Natural killer cell (primary cell): ENCODE data around the gene MRPL36. TPM values are rescaled to one million over a fixed set of nuclear protein-coding genes. Genes with fewer than 3 reads are reported as not detected.

Experiments
- ATAC-seq, 3 donors: fragments of 150-1000 bp in 2 of 3; fragments of 200-7000 bp in 1 of 3; cut with Tn5 transposase; 1 replicate in 1 of 3; 2 replicates in 2 of 3; pipeline ENCODE4 v1.10.0; 2021; ENCODE audit warnings: mild to moderate bottlenecking in 2 of 3, moderate library complexity in 2 of 3
- DNase-seq, 2 donors: peaks; one replicate each; pipeline versions ENCODE4 v3.0.0 to v3.0.0-alpha.2; 2013 to 2021; ENCODE audit warnings: mixed read lengths in 1 of 2
- H3K27ac ChIP-seq: one replicate; pipeline ENCODE4 v1.5.1; 2013; ENCODE audit warnings: mild to moderate bottlenecking, low read length
- H3K27me3 ChIP-seq: one replicate; pipeline ENCODE4 v1.6.1; 2013; ENCODE audit warnings: low read length; ENCODE audit not compliant: control insufficient read depth, insufficient read depth
- H3K36me3 ChIP-seq: one replicate; pipeline ENCODE4 v1.6.1; 2013; ENCODE audit warnings: low read length; ENCODE audit not compliant: control insufficient read depth, insufficient read depth
- H3K4me1 ChIP-seq: one replicate; pipeline ENCODE4 v1.6.1; 2013; ENCODE audit warnings: low read length; ENCODE audit not compliant: control insufficient read depth, insufficient read depth
- H3K4me3 ChIP-seq: one replicate; pipeline ENCODE4 v1.5.1; 2013; ENCODE audit warnings: low read length
- H3K9me3 ChIP-seq: one replicate; pipeline ENCODE4 v1.6.1; 2013; ENCODE audit warnings: low read length; ENCODE audit not compliant: control insufficient read depth, insufficient read depth
- H3K27ac Mint-ChIP-seq, 2 donors: one replicate each; pipeline ENCODE4 v1.8.0; 2022; ENCODE audit warnings: mild to moderate bottlenecking in 2 of 2, mixed read lengths in 2 of 2, moderate library complexity in 1 of 2
- H3K27me3 Mint-ChIP-seq, 2 donors: one replicate each; pipeline ENCODE4 v1.8.0; 2022; ENCODE audit warnings: low read depth in 2 of 2, mixed read lengths in 2 of 2
- H3K36me3 Mint-ChIP-seq: one replicate; pipeline ENCODE4 v1.8.0; 2022; ENCODE audit warnings: mixed read lengths
- H3K4me1 Mint-ChIP-seq, 2 donors: one replicate each; pipeline ENCODE4 v1.8.0; 2022; ENCODE audit warnings: mixed read lengths in 2 of 2
- H3K4me3 Mint-ChIP-seq: one replicate; pipeline ENCODE4 v1.8.0; 2022; ENCODE audit warnings: mild to moderate bottlenecking, moderate library complexity, mixed read lengths
- H3K9me3 Mint-ChIP-seq, 2 donors: one replicate each; pipeline ENCODE4 v1.8.0; 2022; ENCODE audit warnings: mixed read lengths in 2 of 2
- WGBS: methylation state at CpG from one replicate; pipeline ENCODE4 v1.1.7; 2013; ENCODE audit warnings: missing lambda C conversion rate; ENCODE audit not compliant: insufficient coverage; 5-methylcytosine and 5-hydroxymethylcytosine counted together
- intact Hi-C: fragments of 100-400 bp; cut with micrococcal nuclease; formaldehyde crosslinking; loops from one replicate; pipeline ENCODE4 v1.14.2; 2022
- total RNA-seq, 4 donors: library from RNA; stranded (reverse); fragments of 120-200 nt in 1 of 4; gene quantifications; one replicate each; pipeline versions ENCODE4 v1.2.3 to v1.2.4, GENCODE V29; 2013 to 2022
- TF ChIP-seq, protein P1 (sequence below): fragments of 200-600 bp; IDR thresholded peaks from one replicate; pipeline ENCODE4 v1.8.0; 2022; ENCODE audit warnings: antibody characterized with exemption

The MRPL36 gene
- total RNA-seq, 3 donors from 2014 or later (not counting 1 experiment from before 2014, with no cell fraction given) = 14.1 to 21.2 (median 17.1) TPM

DNA sequence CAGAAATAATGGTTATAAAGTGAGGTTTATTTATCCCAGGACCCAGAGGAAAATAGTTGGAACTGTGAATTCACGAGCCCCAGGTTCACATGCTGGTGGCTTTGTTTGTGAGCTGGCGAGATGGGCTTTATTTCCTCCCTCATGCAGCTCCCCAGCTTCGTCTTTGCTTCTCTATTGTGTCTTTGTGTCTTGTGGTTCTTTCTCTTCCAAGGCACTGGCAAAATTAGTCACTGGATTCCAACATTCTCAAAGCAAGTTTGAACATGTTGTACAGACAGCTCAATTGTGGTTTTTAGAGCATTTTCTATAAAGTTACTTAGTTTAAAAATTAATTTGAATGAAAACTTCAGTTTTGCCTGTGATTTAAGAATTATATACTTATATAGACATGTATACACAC is 8.8 kb upstream of the MRPL36 start:
- no peaks in the 10 kb centered on the region for H3K27me3 Mint-ChIP-seq
- H3K4me3 Mint-ChIP-seq = no peak overlapping the region
- no peaks in the 10 kb centered on the region for H3K27me3 ChIP-seq
- H3K36me3 ChIP-seq = peaks cover 76% of the 10 kb centered on the region
- DNase-seq = no peak
- H3K27ac ChIP-seq = no peak overlapping the region
- H3K9me3 Mint-ChIP-seq = no peaks in the 10 kb centered on the region
- ATAC-seq = no peak
- no peaks in the 10 kb centered on the region for H3K36me3 Mint-ChIP-seq
- WGBS = 58% methylated on average over 3 of the region's 3 CpGs
- TF ChIP-seq, protein P1, sequence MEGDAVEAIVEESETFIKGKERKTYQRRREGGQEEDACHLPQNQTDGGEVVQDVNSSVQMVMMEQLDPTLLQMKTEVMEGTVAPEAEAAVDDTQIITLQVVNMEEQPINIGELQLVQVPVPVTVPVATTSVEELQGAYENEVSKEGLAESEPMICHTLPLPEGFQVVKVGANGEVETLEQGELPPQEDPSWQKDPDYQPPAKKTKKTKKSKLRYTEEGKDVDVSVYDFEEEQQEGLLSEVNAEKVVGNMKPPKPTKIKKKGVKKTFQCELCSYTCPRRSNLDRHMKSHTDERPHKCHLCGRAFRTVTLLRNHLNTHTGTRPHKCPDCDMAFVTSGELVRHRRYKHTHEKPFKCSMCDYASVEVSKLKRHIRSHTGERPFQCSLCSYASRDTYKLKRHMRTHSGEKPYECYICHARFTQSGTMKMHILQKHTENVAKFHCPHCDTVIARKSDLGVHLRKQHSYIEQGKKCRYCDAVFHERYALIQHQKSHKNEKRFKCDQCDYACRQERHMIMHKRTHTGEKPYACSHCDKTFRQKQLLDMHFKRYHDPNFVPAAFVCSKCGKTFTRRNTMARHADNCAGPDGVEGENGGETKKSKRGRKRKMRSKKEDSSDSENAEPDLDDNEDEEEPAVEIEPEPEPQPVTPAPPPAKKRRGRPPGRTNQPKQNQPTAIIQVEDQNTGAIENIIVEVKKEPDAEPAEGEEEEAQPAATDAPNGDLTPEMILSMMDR = no peak
- H3K27ac Mint-ChIP-seq = no peak overlapping the region
- intact Hi-C loops = no loop called here
- H3K4me1 ChIP-seq = no peaks in the 10 kb centered on the region
- H3K4me1 Mint-ChIP-seq = peaks cover 36 to 39% of the 10 kb centered on the region in 2 donors
- no peaks in the 10 kb centered on the region for H3K9me3 ChIP-seq
- H3K4me3 ChIP-seq = no peak overlapping the region

DNA sequence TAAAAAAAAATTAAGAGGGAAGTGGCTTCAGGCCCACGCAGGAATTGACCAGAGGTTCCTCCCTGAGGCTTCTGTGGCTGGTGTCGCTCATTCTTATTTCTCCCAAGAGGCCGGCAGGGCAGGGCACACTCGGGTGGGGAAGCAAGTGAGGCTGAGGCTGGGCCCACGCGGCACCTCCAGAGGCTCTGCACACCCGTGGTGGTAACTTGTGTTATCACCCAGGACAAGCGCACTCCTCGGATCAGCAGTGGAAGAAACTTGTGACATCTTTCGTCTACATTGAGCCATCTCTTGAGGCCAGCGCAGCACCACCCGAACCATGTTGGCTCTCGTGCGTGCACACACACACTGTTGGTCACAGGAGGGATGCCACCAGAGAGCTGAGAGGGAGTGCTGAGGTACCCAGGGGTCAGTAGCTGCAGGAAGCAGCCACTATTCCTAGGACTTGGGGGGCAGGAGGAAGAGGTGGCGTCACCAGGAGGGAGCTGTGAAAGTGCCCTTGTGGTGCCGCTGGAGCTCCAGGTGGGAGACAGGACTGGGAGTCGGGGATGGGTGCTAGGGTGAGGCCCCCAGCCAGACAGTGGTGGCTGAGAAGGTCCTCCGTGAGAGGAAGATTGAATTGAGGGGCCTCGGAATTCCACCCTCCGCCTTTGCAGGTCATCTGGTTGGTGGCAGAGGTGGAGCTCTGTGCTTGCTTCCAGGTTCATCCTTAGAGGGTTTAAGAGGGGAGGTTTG is 8.0 kb upstream of the MRPL36 start:
- ATAC-seq = no peak
- Histone ChIP-seq H3K4me3 (no peak overlapping the region), H3K27me3 (no peaks in the 10 kb centered on the region), H3K9me3 (no peaks in the 10 kb centered on the region), H3K4me1 (no peaks in the 10 kb centered on the region), H3K36me3 (peaks cover 84% of the 10 kb centered on the region), H3K27ac (no peak overlapping the region)
- Mint-ChIP-seq H3K27me3 (no peaks in the 10 kb centered on the region), H3K9me3 (no peaks in the 10 kb centered on the region), H3K36me3 (no peaks in the 10 kb centered on the region), H3K4me3 (no peak overlapping the region), H3K4me1 (peaks cover 44 to 47% of the 10 kb centered on the region in 2 donors), H3K27ac (peak overlapping the region in 1 of 2 donors; percentile 70)
- 83% methylated on average over 20 of the region's 20 CpGs for WGBS
- TF ChIP-seq, protein P1 = no peak
- no peak for DNase-seq
- intact Hi-C loops = no loop called here

DNA sequence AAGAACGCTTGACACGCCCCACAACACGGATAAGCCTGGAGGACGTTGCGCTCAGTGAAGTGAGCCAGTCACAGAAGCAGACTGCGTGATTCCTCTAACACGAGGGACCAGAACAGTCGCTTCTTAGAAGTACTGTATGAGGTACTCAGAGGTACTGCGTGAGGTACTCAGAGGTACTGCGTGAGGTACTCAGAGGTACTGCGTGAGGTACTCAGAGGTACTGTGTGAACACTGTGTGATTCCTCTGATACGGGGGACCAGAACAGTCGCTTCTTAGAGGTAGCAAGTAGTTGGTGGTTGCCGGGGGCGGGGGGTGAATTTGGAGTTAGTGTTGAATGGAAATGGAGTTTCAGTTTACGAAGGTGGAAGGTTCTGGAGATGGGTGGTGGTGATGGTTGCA is 7.3 kb upstream of the MRPL36 start:
- Mint-ChIP-seq H3K36me3 (no peaks in the 10 kb centered on the region), H3K27ac (no peak overlapping the region), H3K4me3 (no peak overlapping the region), H3K27me3 (no peaks in the 10 kb centered on the region), H3K4me1 (peaks cover 49% of the 10 kb centered on the region in 2 donors), H3K9me3 (no peaks in the 10 kb centered on the region)
- WGBS = 90% methylated on average over 16 of the region's 16 CpGs
- Histone ChIP-seq H3K4me1 (peaks cover under 1% of the 10 kb centered on the region), H3K27ac (no peak overlapping the region), H3K36me3 (peaks cover 80% of the 10 kb centered on the region), H3K9me3 (no peaks in the 10 kb centered on the region), H3K4me3 (no peak overlapping the region), H3K27me3 (no peaks in the 10 kb centered on the region)
- no peak for DNase-seq
- ATAC-seq = no peak
- intact Hi-C loops = no loop called here
- TF ChIP-seq, protein P1 = no peak

DNA sequence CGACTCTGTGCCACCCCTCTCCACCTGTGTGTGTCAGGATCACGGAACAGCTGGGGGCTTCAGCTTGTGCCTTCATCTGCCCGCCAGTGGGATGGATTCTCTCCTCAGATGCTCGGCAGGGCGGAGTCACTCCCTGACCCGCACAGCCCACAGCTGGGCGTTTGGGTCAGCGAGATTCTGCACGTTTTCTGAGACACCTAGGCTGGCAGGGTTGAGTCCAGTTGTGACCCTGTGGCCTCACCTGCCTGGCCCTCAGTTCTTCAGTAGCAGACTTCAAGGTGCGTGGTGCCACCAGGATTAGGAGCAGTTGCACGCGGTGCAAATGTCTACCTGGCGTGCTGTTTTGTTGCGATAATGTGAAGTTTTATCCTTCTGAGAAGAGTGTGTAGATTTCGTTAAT is 6.6 kb upstream of the MRPL36 start:
- H3K27ac ChIP-seq = no peak overlapping the region
- Mint-ChIP-seq H3K4me1 (peaks cover 45 to 47% of the 10 kb centered on the region in 2 donors), H3K27me3 (no peaks in the 10 kb centered on the region), H3K4me3 (no peak overlapping the region), H3K27ac (no peak overlapping the region), H3K36me3 (no peaks in the 10 kb centered on the region), H3K9me3 (no peaks in the 10 kb centered on the region)
- TF ChIP-seq, protein P1 = no peak
- no peak for ATAC-seq
- peaks cover 74% of the 10 kb centered on the region for H3K36me3 ChIP-seq
- no peak overlapping the region for H3K4me3 ChIP-seq
- WGBS = 91% methylated on average over 15 of the region's 15 CpGs
- no peak for DNase-seq
- H3K4me1 ChIP-seq = peaks cover 6% of the 10 kb centered on the region
- no peaks in the 10 kb centered on the region for H3K9me3 ChIP-seq
- intact Hi-C loops = no loop called here
- H3K27me3 ChIP-seq = no peaks in the 10 kb centered on the region
